ENCODE data around the gene MSI2. TPM values are rescaled to one million over a fixed set of nuclear protein-coding genes. Genes with fewer than 3 reads are reported as not detected.

Gene MSI2
- total and polyA plus RNA-seq, 2 donors (not counting 3 experiments of a cell fraction or from before 2014, with no cell fraction given) = 20.9 to 59.3 TPM

- H3K27me3 ChIP-seq (ENCODE audit: control insufficient read depth in 2 of 2, insufficient read depth in 2 of 2, low read length in 2 of 2) = no peaks in the 10 kb centered on the region
- H3K36me3 ChIP-seq (ENCODE audit: control insufficient read depth in 2 of 2, extremely low read depth in 1 of 2, insufficient read depth in 2 of 2, low read length in 2 of 2) = no peaks in the 10 kb centered on the region
- dilution Hi-C loops (cut with MboI; ENCODE audit: extremely low pct_ligation_motif_present, low sequenced_read_pairs) = no loop called here
- no peaks in the 10 kb centered on the region for H3K9me3 ChIP-seq (replicated peaks; ENCODE audit: control insufficient read depth, insufficient read depth, low read length)
- no peaks in the 10 kb centered on the region for H3K9me1 ChIP-seq (replicated peaks; ENCODE audit: control insufficient read depth, extremely low read depth, insufficient read depth, low read length)
- no peak overlapping the region for H3K9ac ChIP-seq (replicated peaks; ENCODE audit: extremely low read depth, insufficient read depth, low read length)
- FAIRE-seq = no peak
- H2AFZ ChIP-seq (ENCODE audit: low read depth, low read length) = no peak overlapping the region
- H3K79me2 ChIP-seq (ENCODE audit: control insufficient read depth, insufficient read depth, low read length) = no peaks in the 10 kb centered on the region
- H3K4me2 ChIP-seq (ENCODE audit: insufficient read depth, low read length) = no peak overlapping the region
- H3K4me1 ChIP-seq (ENCODE audit: control insufficient read depth, extremely low read depth, insufficient read depth, low read length) = no peaks in the 10 kb centered on the region
- no peak overlapping the region for H3K27ac ChIP-seq (ENCODE audit: insufficient read depth, low read depth, low read length)
- CTCF ChIA-PET = interaction anchor here (1.0 to 7.0 kb wide), 3 partner anchors 28 to 271 kb away, joined by 5 to 99 read pairs (median 6); no protein-coding TSS in a partner anchor
- POLR2A ChIA-PET = no interaction called here
- no peak overlapping the region for H3K4me3 ChIP-seq (replicated peaks in 1 of 3; ENCODE audit: insufficient read depth in 1 of 3, low read depth in 1 of 3, low read length in 3 of 3)
- BruUV-seq (replicated peaks) = no TSS peak
- H4K20me1 ChIP-seq (replicated peaks; ENCODE audit: control insufficient read depth, extremely low read depth, insufficient read depth, low read length) = no peaks in the 10 kb centered on the region
- TF ChIP-seq FOS (IDR thresholded peaks at IDR 0.05; ENCODE audit: borderline replicate concordance, insufficient read depth, low read length) (no peak), MAX (IDR thresholded peaks at IDR 0.05; ENCODE audit: insufficient read depth, insufficient read length) (no peak), GATA2 (IDR thresholded peaks at IDR 0.05; ENCODE audit: insufficient read depth, insufficient read length, low read depth, low read length) (no peak), EZH2 (IDR thresholded peaks at IDR 0.05; ENCODE audit: borderline replicate concordance, low read depth, low read length, severe bottlenecking) (no peak), POLR2AphosphoS5 (IDR thresholded peaks at IDR 0.05; ENCODE audit: insufficient read depth, low read depth, low read length) (no peak), MYC (IDR thresholded peaks at IDR 0.05; ENCODE audit: low read depth, low read length) (no peak)
- no peak for DNase-seq (ENCODE audit: low read depth, low spot score)
- intact Hi-C loops (cut with micrococcal nuclease) = loop anchor here (1.0 to 5.0 kb wide), 3 partner anchors 157 to 383 kb away; no protein-coding TSS in a partner anchor
These were observed 258.3 kb downstream of the MSI2 start for GRCh38 chr17:57514614-57515013.

GRCh38 chr17:57515662-57516211 is 259.4 kb downstream of the MSI2 start:
- no TSS peak for BruUV-seq (replicated peaks)
- H3K27me3 ChIP-seq (ENCODE audit: control insufficient read depth in 2 of 2, insufficient read depth in 2 of 2, low read length in 2 of 2) = no peaks in the 10 kb centered on the region
- ChIA-PET CTCF (interaction anchor here (0.6 to 7.0 kb wide), 22 partner anchors 9 to 1474 kb away, joined by 3 to 99 read pairs (median 4); no protein-coding TSS in a partner anchor), POLR2A (no interaction called here)
- peak; percentile 17 for DNase-seq (ENCODE audit: low read depth, low spot score)
- H3K9ac ChIP-seq (replicated peaks; ENCODE audit: extremely low read depth, insufficient read depth, low read length) = no peak overlapping the region
- FAIRE-seq = no peak
- H3K4me2 ChIP-seq (ENCODE audit: insufficient read depth, low read length) = no peak overlapping the region
- TF ChIP-seq GATA2 (IDR thresholded peaks at IDR 0.05; ENCODE audit: insufficient read depth, insufficient read length, low read depth, low read length) (no peak), FOS (IDR thresholded peaks at IDR 0.05; ENCODE audit: borderline replicate concordance, insufficient read depth, low read length) (no peak), MAX (IDR thresholded peaks at IDR 0.05; ENCODE audit: insufficient read depth, insufficient read length) (no peak), POLR2AphosphoS5 (IDR thresholded peaks at IDR 0.05; ENCODE audit: insufficient read depth, low read depth, low read length) (no peak), POLR2A (IDR thresholded peaks at IDR 0.05; ENCODE audit: low read depth, low read length) (no peak), MYC (IDR thresholded peaks at IDR 0.05; ENCODE audit: low read depth, low read length) (no peak), EZH2 (IDR thresholded peaks at IDR 0.05; ENCODE audit: borderline replicate concordance, low read depth, low read length, severe bottlenecking) (no peak), JUN (IDR thresholded peaks at IDR 0.05; ENCODE audit: borderline replicate concordance, insufficient read depth, insufficient read length, low read depth) (no peak)
- TF ChIP-seq, protein P1, sequence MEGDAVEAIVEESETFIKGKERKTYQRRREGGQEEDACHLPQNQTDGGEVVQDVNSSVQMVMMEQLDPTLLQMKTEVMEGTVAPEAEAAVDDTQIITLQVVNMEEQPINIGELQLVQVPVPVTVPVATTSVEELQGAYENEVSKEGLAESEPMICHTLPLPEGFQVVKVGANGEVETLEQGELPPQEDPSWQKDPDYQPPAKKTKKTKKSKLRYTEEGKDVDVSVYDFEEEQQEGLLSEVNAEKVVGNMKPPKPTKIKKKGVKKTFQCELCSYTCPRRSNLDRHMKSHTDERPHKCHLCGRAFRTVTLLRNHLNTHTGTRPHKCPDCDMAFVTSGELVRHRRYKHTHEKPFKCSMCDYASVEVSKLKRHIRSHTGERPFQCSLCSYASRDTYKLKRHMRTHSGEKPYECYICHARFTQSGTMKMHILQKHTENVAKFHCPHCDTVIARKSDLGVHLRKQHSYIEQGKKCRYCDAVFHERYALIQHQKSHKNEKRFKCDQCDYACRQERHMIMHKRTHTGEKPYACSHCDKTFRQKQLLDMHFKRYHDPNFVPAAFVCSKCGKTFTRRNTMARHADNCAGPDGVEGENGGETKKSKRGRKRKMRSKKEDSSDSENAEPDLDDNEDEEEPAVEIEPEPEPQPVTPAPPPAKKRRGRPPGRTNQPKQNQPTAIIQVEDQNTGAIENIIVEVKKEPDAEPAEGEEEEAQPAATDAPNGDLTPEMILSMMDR (IDR thresholded peaks at IDR 0.05; ENCODE audit: extremely low read depth in 1 of 2, insufficient read depth in 1 of 2, low read depth in 1 of 2, low read length in 2 of 2) = no peak
- no peak overlapping the region for H2AFZ ChIP-seq (ENCODE audit: low read depth, low read length)
- H3K4me1 ChIP-seq (ENCODE audit: control insufficient read depth, extremely low read depth, insufficient read depth, low read length) = no peaks in the 10 kb centered on the region
- no peaks in the 10 kb centered on the region for H4K20me1 ChIP-seq (replicated peaks; ENCODE audit: control insufficient read depth, extremely low read depth, insufficient read depth, low read length)
- no peak overlapping the region for H3K4me3 ChIP-seq (replicated peaks in 1 of 3; ENCODE audit: insufficient read depth in 1 of 3, low read depth in 1 of 3, low read length in 3 of 3)
- no peaks in the 10 kb centered on the region for H3K36me3 ChIP-seq (ENCODE audit: control insufficient read depth in 2 of 2, extremely low read depth in 1 of 2, insufficient read depth in 2 of 2, low read length in 2 of 2)
- H3K9me1 ChIP-seq (replicated peaks; ENCODE audit: control insufficient read depth, extremely low read depth, insufficient read depth, low read length) = no peaks in the 10 kb centered on the region
- H3K27ac ChIP-seq (ENCODE audit: insufficient read depth, low read depth, low read length) = no peak overlapping the region
- dilution Hi-C loops (cut with MboI; ENCODE audit: extremely low pct_ligation_motif_present, low sequenced_read_pairs) = no loop called here
- H3K79me2 ChIP-seq (ENCODE audit: control insufficient read depth, insufficient read depth, low read length) = no peaks in the 10 kb centered on the region
- no peaks in the 10 kb centered on the region for H3K9me3 ChIP-seq (replicated peaks; ENCODE audit: control insufficient read depth, insufficient read depth, low read length)
- intact Hi-C loops (cut with micrococcal nuclease) = loop anchor here (1.0 kb wide), 2 partner anchors 272 to 384 kb away; no protein-coding TSS in a partner anchor

All from endothelial cell of umbilical vein (primary cell).